PC-3 (cell line): Measurements from ENCODE around the gene SLC44A5.

Source experiments
- EZH2 ChIP-seq: fragments of 300-600 bp; sonication (generic); IDR thresholded peaks from one replicate; pipeline ENCODE4 v1.6.1; 2017; ENCODE audit warnings: antibody characterized with exemption, mild to moderate bottlenecking, low read length; ENCODE audit not compliant: unreplicated experiment
- EZH2phosphoT487 ChIP-seq: fragments of 300-600 bp; sonication (generic); IDR thresholded peaks from 2 replicates; pipeline ENCODE4 v1.6.1; 2018; ENCODE audit warnings: mild to moderate bottlenecking, antibody characterized with exemption, low read length, borderline replicate concordance
- TF ChIP-seq, protein P1 (sequence below): fragments of 300-600 bp; sonication (generic); conservative IDR thresholded peaks from 2 replicates; pipeline ENCODE4 v1.5.1; 2017; ENCODE audit warnings: antibody characterized with exemption, low read depth, mild to moderate bottlenecking, low read length

DNA sequence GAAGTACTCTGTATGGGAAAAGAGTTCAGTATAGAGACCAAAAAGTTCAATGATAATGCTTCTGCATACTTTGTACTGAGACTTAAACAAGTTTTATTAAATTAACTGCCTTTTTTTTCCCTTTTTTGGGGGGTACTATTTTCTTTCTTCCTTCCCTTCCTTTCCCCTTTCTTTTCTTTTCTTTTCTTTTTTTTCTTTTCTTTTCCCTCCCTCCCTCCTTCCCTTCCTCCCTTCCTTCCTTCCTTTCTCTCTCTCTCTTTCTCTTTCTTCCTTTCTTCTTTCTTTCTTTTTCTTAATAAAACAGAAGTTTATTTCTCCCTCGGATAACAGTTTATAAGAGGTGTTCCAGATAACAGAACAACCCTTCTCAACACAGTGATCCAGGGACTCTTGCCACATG, 399.3 kb downstream of the SLC44A5 start:
- TF ChIP-seq, protein P1, sequence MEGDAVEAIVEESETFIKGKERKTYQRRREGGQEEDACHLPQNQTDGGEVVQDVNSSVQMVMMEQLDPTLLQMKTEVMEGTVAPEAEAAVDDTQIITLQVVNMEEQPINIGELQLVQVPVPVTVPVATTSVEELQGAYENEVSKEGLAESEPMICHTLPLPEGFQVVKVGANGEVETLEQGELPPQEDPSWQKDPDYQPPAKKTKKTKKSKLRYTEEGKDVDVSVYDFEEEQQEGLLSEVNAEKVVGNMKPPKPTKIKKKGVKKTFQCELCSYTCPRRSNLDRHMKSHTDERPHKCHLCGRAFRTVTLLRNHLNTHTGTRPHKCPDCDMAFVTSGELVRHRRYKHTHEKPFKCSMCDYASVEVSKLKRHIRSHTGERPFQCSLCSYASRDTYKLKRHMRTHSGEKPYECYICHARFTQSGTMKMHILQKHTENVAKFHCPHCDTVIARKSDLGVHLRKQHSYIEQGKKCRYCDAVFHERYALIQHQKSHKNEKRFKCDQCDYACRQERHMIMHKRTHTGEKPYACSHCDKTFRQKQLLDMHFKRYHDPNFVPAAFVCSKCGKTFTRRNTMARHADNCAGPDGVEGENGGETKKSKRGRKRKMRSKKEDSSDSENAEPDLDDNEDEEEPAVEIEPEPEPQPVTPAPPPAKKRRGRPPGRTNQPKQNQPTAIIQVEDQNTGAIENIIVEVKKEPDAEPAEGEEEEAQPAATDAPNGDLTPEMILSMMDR = no peak
- TF ChIP-seq EZH2 = no peak
- TF ChIP-seq EZH2phosphoT487 = no peak
